ENCODE results near the gene UBE4B. TPM values are rescaled to one million over a fixed set of nuclear protein-coding genes. Genes with fewer than 3 reads are reported as not detected.

The UBE4B gene
- total and polyA plus RNA-seq, 9 of the 15 experiments (the other 6 are each of a cell fraction or from before 2014, with no cell fraction given): 11.7 to 73.7 (median 40.1) TPM

GRCh38 chr1:10114746-10115145, 82.0 kb downstream of the UBE4B start:
- H3K9ac ChIP-seq (ENCODE audit: insufficient read depth in 1 of 2, low read depth in 2 of 2, low read length in 2 of 2): no peak overlapping the region
- intact Hi-C loops (cut with micrococcal nuclease): no loop called here
- TF ChIP-seq TBL1XR1 (IDR thresholded peaks at IDR 0.05; ENCODE audit: low read length in 2 of 2) (no peak), PURB (CRISPR knock-in tag; IDR thresholded peaks at IDR 0.05; ENCODE audit: low read depth) (no peak), SMAD1 (IDR thresholded peaks at IDR 0.05; ENCODE audit: low read depth, low read length, partially characterized antibody) (no peak), ZBTB9 (CRISPR knock-in tag; IDR thresholded peaks at IDR 0.05) (no peak)
- no peaks in the 10 kb centered on the region for H3K9me1 ChIP-seq (ENCODE audit: control insufficient read depth, insufficient read depth, low read length)
- DNase-seq (ENCODE audit: extremely low read depth in 1 of 4, low spot score in 3 of 4) (no peak), ATAC-seq (no peak), FAIRE-seq (no peak)
- H3K79me2 ChIP-seq (ENCODE audit: control insufficient read depth, insufficient read depth, low read length): no peaks in the 10 kb centered on the region
- H3K27me3 ChIP-seq (ENCODE audit: control insufficient read depth in 2 of 2, insufficient read depth in 2 of 2, low read length in 2 of 2): no peaks in the 10 kb centered on the region
- peaks cover 65% of the 10 kb centered on the region for H3K36me3 ChIP-seq (ENCODE audit: control insufficient read depth, insufficient read depth, low read length)
- ChIA-PET POLR2A (interaction anchor here (1.5 kb wide), 1 partner anchor 13 kb away, joined by 4 read pairs; no protein-coding TSS in a partner anchor), CTCF (ENCODE audit: low intra/inter-chr PET ratio) (no interaction called here)
- no peak overlapping the region for H2AFZ ChIP-seq (ENCODE audit: low read depth, low read length)
- H3K9me3 ChIP-seq (replicated peaks; ENCODE audit: control insufficient read depth, insufficient read depth, low read depth, low read length): no peaks in the 10 kb centered on the region
- no peaks in the 10 kb centered on the region for H3K4me1 ChIP-seq (replicated peaks in 1 of 2; ENCODE audit: control insufficient read depth in 2 of 2, insufficient read depth in 2 of 2, low read length in 2 of 2)
- in situ Hi-C loops (cut with MboI): no loop called here
- H3K4me3 ChIP-seq: no peak overlapping the region
- H3K4me2 ChIP-seq (ENCODE audit: insufficient read depth, low read length): no peak overlapping the region
- WGBS (ENCODE audit: insufficient coverage, low coverage, missing lambda C conversion rate): 85% methylated on average over 6 of the region's 6 CpGs
- no peak overlapping the region for H3K27ac ChIP-seq (ENCODE audit: extremely low read depth, low read depth, low read length)
- H4K20me1 ChIP-seq (replicated peaks; ENCODE audit: control insufficient read depth, insufficient read depth, low read length): no peaks in the 10 kb centered on the region
- BruUV-seq (replicated peaks): no TSS peak

- TF ChIP-seq CREB3L1 (IDR thresholded peaks at IDR 0.05; ENCODE audit: borderline replicate concordance, low read depth): no peak
- no peak for TF ChIP-seq GTF2A2 (tag; IDR thresholded peaks at IDR 0.05)
- TF ChIP-seq ZFPM2 (CRISPR knock-in tag; IDR thresholded peaks at IDR 0.05): no peak
- no peak for TF ChIP-seq NFATC3 (IDR thresholded peaks at IDR 0.05)
- TF ChIP-seq CBX2 (IDR thresholded peaks at IDR 0.05; ENCODE audit: insufficient read depth, low read length, poor library complexity, severe bottlenecking): no peak
- no peak for TF ChIP-seq CREB3 (tag; conservative IDR thresholded peaks at IDR 0.05; ENCODE audit: low read depth)
- Histone ChIP-seq H3K9me1 (ENCODE audit: control insufficient read depth, insufficient read depth, low read length) (no peaks in the 10 kb centered on the region), H3K9me3 (replicated peaks; ENCODE audit: control insufficient read depth, insufficient read depth, low read depth, low read length) (no peaks in the 10 kb centered on the region), H3K27me3 (ENCODE audit: control insufficient read depth in 2 of 2, insufficient read depth in 2 of 2, low read length in 2 of 2) (no peaks in the 10 kb centered on the region), H3K27ac (ENCODE audit: extremely low read depth, low read depth, low read length) (no peak overlapping the region), H3K4me2 (ENCODE audit: insufficient read depth, low read length) (no peak overlapping the region), H2AFZ (ENCODE audit: low read depth, low read length) (no peak overlapping the region), H3K4me3 (no peak overlapping the region), H4K20me1 (replicated peaks; ENCODE audit: control insufficient read depth, insufficient read depth, low read length) (no peaks in the 10 kb centered on the region), H3K9ac (ENCODE audit: insufficient read depth in 1 of 2, low read depth in 2 of 2, low read length in 2 of 2) (no peak overlapping the region), H3K4me1 (replicated peaks in 1 of 2; ENCODE audit: control insufficient read depth in 2 of 2, insufficient read depth in 2 of 2, low read length in 2 of 2) (no peaks in the 10 kb centered on the region), H3K79me2 (ENCODE audit: control insufficient read depth, insufficient read depth, low read length) (no peaks in the 10 kb centered on the region), H3K36me3 (ENCODE audit: control insufficient read depth, insufficient read depth, low read length) (peaks cover 66% of the 10 kb centered on the region)
- DNase-seq (ENCODE audit: extremely low read depth in 1 of 4, low spot score in 3 of 4): no peak
- in situ Hi-C loops (cut with MboI): no loop called here
- WGBS (ENCODE audit: insufficient coverage, low coverage, missing lambda C conversion rate): 79% methylated on average over 1 of the region's 1 CpG
- intact Hi-C loops (cut with micrococcal nuclease): no loop called here
- POLR2A ChIA-PET: no interaction called here
- no peak for FAIRE-seq
- ATAC-seq: no peak
- no TSS peak for BruUV-seq (replicated peaks)
- CTCF ChIA-PET (ENCODE audit: low intra/inter-chr PET ratio): no interaction called here
Observed at GRCh38 chr1:10117132-10117531, 84.4 kb downstream of the UBE4B start.

All from K562 (cell line).